Stimulated activated CD4-positive, alpha-beta T cell treated with anti-CD3 and anti-CD28 coated beads, Interleukin-15, amount 100 ng/mL, for 48 hours (primary cell): ENCODE measurements around the gene BLOC1S4.
"Not testable (repeated sequence)": the region's sequence is repeated elsewhere in the genome, so short reads cannot be mapped to it uniquely, and the experiment has no call there.

Source experiments
- DNase-seq, 2 donors: peaks; one replicate each; pipeline ENCODE4 v3.0.0-alpha.2; 2020; ENCODE audit warnings: low read depth in 2 of 2

Gene BLOC1S4

DNA sequence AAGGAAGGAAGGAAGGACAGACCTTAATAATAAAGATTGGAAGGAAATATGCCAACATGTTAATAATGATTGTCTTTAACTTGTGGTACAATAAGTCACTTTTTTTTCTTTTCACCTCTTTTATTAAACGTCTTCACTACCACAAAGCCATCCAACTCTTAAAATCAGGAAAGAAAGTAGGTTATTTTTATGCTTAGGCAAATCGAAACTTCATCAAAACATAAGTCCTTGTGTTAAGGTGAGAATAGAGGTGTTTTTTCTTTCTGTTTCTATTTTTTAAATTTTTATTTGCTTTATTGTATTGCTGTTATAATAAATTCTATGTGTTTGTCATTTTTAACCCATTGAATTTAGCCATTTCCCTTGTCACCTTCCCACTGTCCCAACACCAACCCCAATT is 26.5 kb downstream of the BLOC1S4 start:
- DNase-seq: no peak

DNA sequence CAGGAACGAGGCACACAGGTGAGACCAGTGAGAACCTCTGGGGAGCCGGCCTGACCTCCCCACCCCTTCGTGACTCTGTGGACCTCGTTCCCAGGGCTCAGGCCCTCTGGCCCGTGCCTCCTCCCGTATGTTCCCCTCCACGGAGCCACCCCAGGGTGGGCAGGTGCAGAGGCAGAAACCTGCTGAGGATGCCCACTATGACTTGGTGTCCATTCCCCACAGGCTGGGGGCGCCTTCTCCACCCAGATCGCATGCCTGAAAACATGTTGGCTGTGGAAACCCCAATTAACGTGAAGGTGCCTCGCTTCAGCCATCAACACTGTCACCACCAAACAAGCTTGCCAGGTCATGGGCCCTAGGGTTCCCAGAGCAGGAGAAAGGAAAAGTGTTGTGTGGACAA is 27.0 kb downstream of the BLOC1S4 start:
- DNase-seq: no peak

DNA sequence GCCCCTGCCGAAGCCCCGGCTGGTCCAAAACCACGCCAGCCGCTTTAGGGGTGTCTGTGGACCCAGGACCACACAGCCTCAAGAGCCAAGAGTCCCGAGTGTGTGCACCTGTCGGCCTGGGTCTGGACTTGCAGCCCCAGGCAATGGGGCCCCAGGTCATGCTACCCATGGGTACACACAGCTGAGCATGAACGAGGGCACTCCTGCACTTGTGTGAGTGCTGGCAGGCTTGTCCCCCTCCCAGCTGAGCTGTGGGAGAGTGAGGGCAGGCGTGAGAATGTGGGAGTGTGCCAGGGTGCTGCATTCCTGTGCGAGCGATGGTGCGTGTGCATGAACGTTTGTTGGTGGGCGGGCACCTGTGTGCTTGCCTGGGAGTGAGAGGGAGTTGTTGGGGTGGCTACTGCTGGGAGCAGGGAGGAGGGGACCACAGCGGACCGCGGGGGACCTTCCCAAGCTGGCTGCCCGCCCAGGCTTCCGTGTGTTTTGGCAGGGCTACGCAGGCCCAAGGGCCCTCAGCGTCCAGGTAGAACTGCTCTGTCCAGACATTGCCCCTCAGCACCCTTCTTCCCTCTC is 30.8 kb downstream of the BLOC1S4 start:
- DNase-seq: no peak

DNA sequence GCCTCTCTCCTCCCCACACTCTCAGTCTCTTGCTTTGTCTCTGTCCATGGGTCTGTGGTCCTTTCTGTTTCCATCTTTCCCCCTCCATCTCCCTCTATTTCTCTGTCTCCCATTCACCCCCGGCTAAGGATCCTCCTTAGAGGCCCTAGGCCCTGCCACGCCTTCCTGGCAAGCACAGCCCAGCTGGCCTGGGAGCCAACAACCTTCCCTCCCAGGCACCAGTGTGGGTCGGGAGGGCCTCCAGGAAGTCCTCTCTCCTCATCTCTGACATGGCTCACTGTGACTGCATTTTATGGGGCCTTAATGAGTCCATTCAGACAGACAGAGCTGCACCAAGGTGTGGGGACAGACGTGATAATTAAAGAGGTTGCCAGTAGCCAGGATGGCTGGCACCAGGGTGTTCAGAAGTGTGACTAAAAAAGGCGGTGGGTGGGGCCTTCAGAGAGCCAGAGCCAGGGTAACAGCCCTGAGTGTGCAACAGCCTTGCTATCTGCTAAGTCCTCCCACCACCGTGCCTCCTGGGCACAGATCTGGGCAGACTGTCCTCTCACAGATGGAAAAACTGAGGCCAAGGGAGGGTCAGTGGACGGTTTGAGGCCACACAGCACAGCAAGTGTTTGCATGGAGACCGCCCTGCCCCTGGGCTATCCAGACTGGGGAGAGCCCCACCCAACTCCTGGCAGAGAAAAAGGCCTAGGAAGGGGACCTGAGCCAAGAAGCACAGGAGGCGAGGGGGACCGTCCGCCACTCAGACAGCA is 31.5 kb downstream of the BLOC1S4 start:
- no peak for DNase-seq

DNA sequence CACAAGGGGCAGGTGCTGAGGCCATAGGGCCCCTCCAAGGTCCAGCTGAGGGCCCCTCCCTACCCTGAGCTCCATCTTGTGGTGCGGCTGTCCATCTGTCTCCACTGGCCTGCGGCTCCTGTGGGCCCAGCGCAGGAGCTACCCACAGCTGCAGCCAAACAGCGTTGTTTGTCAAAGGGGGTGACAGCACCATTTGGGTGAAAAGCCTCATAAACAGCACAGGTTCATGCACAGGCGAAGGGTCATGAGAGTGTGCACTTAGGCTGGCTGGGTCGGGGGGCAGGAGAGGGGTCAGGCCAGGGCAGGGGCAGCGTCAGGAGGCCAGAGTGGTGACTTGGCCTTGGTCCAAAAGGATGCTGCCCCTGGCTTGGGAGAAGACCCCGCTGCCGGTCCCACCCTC is 32.3 kb downstream of the BLOC1S4 start:
- no peak for DNase-seq

DNA sequence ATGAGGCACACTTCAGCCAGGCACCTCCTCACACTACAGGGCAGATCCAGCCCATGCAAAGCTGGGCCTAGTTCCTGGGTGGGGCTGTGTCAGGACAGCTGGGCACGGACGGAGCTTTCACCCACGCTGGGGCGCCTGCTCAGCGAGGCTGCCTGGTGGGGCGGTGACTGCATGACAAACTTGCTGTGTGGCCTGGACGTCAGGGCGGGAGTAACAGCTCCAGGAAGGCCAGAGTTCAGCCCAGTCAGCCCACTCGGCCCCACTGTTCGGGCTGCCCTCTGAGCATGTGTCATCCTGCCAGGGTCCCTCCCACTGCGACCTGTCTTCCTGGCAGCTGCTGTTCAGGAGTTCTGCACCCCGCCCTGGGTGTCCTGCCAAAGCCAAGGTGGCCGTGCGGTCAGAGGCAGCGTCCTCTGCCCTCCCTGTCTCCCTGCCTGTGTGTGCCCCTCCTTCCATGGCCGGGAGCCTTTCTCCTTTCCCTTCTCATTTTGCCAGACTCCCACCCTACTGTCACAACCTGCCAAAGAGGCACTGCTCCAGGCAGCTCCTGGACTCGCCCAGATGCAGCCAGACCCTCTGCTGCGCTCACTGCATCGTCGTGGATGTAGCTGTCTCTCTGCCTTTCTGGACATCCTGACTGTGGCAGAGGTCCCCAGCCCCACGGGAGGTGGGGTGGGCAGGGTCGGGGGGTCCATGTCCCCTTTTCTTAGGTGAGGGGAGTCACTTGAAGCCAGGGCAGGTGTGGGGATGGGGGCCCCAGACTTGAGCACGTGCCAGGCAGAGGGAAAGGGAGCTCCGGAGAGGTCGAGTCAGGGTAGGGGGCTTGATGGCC is 33.6 kb downstream of the BLOC1S4 start:
- no peak for DNase-seq

DNA sequence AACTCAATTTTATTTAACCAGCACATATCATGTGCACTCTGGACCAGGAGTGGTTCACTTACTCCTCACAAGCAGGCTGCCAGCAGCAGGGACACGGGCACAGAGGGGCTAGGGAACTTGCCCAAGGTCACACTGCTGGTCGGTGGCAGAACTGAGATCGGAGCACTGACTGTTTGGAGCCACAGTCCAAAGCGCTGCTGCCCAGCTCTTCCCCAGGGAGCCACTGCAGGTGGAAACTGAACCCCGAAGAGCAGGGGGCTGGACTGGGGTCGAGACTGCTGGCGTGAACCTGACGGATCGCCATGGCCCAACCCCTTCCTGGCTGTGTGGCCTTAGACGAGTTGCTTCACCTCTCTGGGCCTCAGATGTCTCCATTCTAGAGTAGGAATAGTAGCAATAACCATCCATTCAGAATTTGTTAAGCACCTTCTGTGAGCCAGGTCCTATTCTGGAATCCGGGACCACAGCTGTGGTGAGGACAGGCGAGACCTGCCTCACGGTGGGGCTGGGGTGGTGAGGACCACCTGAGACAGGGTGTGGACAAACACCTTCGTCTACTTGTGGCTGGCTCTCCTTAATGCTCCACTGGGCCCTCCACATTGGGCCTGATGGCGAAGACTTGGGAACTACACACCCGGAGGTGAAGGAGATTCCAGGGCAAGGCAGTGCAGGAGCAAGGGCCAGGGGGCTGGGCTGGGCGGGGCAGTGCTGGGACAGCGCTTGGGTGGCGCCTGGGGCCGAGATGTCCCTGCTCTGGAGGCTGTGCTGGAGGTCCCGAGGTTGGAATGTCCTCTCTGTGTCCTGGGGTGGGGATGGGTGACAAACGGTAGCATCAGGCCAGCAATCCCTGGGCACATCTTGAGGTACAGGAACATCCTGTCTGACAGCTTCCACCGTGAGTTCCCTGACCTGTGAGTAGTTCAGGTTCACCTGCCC is 34.6 kb downstream of the BLOC1S4 start:
- DNase-seq: no peak

DNA sequence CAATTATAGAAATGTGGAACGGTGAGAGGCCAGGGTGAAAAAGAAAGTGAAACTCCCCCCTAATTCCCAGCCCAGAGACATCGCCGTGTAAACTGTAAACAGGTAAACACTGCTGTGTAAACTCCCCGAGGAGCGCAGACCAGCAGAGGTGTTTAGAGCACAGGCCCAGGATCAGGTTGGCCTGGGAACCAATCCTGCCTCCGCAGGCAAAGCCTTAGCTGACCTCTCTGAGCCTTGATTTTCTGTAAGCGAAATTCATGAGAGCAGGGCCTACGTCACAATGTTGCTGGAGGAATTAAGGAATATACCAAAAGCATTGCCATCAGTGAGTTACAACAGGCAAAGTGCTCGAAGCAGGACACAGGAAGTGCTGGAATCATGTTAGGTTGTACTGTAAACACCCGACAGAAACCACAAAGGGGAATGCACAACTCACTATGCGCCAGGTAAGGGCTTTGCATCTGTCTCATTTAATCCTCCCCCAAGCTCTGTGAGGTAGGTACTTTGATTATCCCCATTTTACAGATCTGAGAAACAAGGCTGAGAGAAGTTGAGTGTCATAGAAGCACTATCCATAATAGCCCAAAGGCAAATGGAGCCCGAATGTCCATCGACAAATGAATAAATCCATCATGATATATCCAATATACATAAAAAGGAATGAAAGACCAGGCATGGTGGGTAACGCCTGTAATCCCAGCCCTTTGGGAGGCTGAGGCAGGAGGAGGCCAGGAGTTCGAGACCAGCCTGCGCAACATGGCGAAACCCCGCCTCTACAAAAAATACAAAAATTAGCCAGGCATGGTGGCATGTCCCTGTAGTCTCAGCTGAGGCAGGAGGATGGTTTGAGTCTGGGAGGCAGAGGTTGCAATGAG is 35.9 kb downstream of the BLOC1S4 start:
- no peak for DNase-seq

DNA sequence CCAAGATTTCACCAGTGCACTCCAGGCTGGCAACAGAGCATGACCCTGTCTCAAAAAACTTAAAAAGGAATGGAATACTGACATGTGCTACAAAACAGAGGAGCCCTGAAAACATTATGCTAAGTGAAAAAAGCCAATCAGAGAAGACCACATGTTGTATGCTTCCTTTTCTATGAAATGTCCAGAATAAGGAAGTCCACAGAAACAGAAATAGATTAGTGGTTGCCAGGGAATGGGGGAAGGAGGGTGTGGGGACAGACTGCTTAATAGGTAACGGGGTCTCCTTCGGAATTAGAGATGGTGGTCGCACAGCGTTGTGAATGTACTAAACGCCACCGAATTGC is 36.5 kb downstream of the BLOC1S4 start:
- no peak for DNase-seq

DNA sequence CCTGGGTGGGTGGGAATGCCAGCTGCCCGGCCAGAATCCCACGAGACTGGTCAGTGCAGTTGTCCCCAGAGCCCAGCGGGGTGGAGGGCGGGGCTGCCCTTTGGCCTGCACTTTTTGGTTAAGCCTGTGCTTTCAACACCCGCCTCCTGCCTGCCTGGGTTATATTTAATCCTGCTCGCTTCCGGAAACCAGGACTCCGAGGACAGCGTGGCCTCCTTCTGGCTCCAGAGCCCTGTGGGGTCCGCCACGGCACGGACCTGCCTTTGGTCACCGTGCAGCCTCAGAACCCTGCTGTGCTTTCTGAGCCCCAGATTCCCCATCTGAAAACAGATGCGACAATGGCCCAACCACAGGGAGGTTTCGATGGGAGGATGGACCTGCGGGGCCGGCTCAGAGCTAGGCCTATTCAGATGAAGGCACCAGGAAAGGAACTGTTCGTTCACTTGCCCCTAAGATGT is 37.2 kb downstream of the BLOC1S4 start:
- DNase-seq: no peak

DNA sequence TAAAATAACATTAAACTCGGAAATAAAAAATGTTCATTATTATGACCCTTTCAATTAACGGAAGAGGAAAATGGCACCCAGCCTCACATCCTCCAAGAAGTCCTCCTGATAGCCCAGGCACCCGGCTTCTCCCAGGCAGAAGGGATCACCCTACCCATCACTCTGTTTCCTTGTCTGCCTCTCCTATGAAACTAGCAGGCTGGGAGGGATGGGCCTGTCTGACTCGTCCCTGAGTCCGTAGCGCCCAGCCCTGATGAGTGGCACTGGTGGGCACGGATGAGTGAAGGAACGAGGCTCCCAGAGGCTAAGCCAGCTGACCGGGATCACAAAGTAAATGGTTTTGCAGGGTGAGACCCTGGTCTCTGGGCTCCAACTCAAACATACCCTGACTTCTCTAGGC is 37.9 kb downstream of the BLOC1S4 start:
- no peak for DNase-seq

DNA sequence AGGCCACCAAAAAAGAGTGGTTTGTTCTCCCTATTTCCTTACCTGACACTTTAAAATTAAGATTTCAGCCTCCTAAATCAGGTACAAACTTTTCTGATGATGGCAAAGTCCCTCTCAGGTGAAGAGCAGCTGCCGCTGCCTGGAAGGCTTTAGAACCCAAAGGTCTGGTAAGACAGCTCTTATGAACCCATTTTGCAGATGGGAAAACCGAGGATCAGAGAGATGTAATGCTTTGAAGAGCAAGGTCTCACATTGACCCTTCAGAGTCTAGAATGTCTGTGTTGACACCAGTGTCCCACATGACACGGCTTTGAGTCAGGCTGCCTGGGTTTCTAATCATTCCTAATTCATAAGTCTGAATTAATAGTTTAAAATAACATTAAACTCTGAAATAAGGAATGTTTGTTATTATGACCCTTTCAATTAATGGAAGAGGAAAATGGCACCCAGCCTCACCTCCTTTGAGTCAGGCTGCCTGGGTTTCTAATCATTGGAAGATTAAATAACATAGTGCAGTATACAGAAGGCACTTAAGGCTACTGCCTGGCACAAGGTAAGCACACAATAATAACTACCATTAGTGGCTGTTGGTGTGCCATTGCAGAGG is 38.6 kb downstream of the BLOC1S4 start:
- no peak for DNase-seq

DNA sequence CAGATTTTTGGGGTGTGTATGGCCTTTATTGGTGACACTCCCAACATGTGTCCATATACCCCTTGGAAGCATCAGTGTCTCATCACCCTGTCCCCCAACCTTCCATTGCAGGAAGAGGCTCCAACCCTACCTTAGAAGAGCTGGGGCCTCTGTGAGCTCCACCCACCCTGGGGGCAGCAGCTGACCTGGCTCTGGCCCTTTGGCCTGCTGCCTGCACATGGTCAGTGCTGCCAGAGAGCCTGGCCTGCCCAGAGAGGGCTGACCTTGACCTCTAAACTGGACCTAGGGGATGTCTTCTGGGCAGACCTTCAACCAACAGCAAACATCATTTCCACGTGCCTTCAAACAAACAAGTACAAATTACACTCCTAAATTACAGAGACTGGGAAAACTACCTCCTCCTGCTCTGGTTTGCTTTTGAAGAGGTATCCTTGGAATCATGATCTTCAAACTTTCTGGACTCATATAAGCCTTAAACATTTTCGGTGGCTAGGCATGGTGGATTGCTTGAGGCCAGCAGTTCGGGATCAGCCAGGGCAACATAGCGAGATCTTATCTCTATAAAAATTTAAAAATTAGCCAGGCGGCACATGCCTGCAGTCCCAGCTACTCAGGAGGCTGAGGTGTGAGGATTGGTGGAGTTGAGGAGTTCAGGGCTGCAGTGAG is 39.2 kb downstream of the BLOC1S4 start:
- DNase-seq: no peak

DNA sequence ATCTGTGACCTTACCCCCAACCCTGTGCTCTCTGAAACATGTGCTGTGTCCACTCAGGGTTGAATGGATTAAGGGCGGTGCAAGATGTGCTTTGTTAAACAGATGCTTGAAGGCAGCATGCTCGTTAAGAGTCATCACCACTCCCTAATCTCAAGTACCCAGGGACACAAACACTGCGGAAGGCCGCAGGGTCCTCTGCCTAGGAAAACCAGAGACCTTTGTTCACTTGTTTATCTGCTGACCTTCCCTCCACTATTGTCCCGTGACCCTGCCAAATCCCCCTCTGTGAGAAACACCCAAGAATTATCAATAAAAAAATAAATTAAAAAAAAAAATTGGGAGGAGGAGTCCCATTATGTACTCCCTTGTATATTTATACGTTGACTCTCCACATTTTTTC is 40.4 kb downstream of the BLOC1S4 start:
- not testable (repeated sequence) for DNase-seq

DNA sequence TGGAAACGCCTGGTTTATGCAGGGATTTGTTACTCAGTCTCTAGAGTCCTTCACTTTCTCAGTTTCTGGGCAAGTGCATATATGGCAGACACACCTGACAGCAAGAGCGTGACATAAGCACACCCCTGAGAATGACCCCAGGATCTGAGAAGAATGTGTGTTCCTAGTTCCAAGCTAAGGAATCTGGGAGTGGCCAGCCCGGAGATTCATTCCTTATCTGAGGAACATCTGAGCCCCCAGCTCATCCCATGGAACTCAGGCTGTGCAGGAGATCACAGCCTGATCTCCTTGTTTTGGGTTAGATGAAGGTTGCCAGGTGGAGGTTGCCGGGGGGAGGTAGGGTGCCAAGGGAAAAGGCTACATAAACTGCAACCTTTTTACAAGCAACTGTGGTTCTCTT is 42.8 kb downstream of the BLOC1S4 start:
- DNase-seq: no peak

DNA sequence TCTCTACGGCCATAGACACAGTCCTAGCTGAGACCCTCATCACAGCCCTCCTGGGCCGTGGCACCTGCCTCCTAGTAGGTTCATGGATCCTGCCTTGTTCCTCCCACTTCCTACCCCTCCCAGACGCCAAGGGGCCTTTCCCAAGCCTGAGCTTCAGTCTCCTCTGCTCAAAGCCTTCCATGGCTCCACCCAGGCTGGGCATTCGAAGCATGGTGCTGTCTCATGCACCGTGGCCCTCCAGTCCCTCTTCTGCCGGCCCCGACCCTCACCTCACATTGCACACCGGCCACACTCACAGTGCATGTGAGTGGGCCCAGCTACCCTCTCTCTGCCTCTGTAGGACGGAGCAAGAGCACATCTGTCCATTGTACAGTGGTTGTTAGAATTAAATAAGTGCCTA is 44.9 kb downstream of the BLOC1S4 start:
- DNase-seq: no peak

DNA sequence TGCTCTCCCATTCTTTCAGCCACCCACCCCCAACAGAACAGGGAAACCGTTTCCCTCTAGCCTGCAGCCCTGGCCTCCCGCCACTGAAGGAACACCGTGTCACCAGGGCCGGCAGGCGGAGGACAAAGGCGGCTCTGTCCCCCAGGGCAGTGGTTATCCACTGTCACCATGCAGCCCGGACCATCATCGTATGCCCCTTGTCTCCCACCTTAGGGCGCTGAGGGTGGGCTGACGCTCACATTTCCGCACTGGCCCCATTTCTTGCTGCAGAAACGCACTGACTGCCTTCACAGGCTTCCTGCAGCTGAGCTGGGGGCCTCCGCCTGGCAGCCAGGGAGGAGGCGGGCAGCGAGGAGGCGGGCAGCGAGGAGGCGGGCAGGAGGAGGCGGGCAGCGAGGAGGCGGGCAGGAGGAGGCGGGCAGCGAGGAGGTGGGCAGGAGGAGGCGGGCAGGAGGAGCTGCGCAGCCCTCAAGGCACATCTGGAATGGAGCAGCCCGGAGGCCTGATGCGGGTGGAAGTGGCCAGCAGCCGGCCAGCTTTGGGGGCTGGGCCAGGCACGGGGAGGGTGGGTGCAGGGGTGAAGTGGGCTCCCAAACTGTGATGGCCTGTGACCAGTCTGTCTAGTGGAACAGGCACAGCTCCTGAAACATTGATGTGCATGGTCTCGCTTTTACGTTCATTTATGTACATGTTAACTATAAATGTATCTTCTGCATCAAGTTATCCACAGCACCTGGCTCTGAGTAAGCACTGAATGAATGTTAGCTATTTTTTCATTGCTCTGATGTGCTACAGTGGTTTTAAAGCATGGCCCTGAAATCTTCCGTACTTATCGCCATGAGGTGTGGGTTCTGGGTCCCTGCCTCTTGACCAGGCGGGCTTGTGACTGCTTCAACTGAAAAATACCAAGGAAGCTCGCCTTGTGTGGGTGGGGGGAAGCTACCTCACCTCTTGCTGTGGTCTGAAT is 46.0 kb downstream of the BLOC1S4 start:
- no peak for DNase-seq

DNA sequence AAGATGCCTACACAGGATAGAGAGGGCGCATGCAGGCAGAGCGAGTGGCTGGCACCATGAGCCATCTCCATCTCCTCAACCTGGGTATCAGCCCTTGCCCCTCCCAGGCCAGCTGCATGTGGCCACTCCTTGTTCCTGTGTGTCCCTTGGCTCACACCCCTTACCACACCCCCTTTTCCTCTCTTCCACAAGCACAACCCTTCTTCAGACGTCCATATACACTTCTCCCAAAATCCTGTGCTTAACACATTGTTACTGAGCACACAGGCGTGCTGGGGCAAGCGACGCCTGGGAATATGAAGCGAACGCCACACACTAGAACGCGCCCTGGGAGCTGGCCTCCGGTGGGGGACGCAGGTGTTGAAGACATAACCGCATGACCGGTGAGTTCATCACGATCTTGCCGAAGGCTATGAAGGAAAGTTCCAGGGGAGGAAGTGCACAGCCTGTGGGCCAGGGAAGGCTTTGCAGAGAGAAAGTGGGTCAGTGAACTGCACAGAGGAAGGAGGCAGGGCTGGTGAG is 47.4 kb downstream of the BLOC1S4 start:
- no peak for DNase-seq
